Activated CD8-positive, alpha-beta memory T cell treated with anti-CD3 and anti-CD28 coated beads, Interleukin-2, amount 50 U/mL, for 48 hours (primary cell): ENCODE data around the gene IL12RB2.

ENCODE experiments used
- DNase-seq: peaks from one replicate; pipeline ENCODE4 v3.0.0-alpha.2; 2020

Gene IL12RB2

GRCh38 chr1:67313934-67314671 lies 6.4 kb downstream of the IL12RB2 start:
- no peak for DNase-seq

GRCh38 chr1:67314696-67315095 lies 7.0 kb downstream of the IL12RB2 start:
- DNase-seq: no peak

- DNase-seq: no peak
Observed at GRCh38 chr1:67316180-67316902, 8.7 kb downstream of the IL12RB2 start.

GRCh38 chr1:67316918-67317317 lies 9.2 kb downstream of the IL12RB2 start:
- DNase-seq: no peak

GRCh38 chr1:67317803-67318202 lies 10.1 kb downstream of the IL12RB2 start:
- no peak for DNase-seq

GRCh38 chr1:67322442-67322841 lies 14.8 kb downstream of the IL12RB2 start:
- no peak for DNase-seq

- no peak for DNase-seq
Observed at GRCh38 chr1:67323087-67323486, 15.4 kb downstream of the IL12RB2 start.

- no peak for DNase-seq
Observed at GRCh38 chr1:67324068-67324467, 16.4 kb downstream of the IL12RB2 start.

- no peak for DNase-seq
Observed at GRCh38 chr1:67327864-67328466, 20.3 kb downstream of the IL12RB2 start.

GRCh38 chr1:67332653-67333529 lies 25.2 kb downstream of the IL12RB2 start:
- DNase-seq: no peak

- no peak for DNase-seq
Observed at GRCh38 chr1:67333603-67334002, 25.9 kb downstream of the IL12RB2 start.

GRCh38 chr1:67335411-67335810 lies 27.7 kb downstream of the IL12RB2 start:
- DNase-seq: no peak

- no peak for DNase-seq
Observed at GRCh38 chr1:67336157-67336556, 28.5 kb downstream of the IL12RB2 start.

- DNase-seq: peak; percentile 65
Observed at GRCh38 chr1:67336783-67337182, 29.1 kb downstream of the IL12RB2 start.

- no peak for DNase-seq
Observed at GRCh38 chr1:67338642-67339041, 31.0 kb downstream of the IL12RB2 start.

- DNase-seq: no peak
Observed at GRCh38 chr1:67339623-67340343, 32.1 kb downstream of the IL12RB2 start.

GRCh38 chr1:67342076-67342890 lies 34.6 kb downstream of the IL12RB2 start:
- no peak for DNase-seq

- no peak for DNase-seq
Observed at GRCh38 chr1:67345556-67345955, 37.9 kb downstream of the IL12RB2 start.

- no peak for DNase-seq
Observed at GRCh38 chr1:67346982-67347381, 39.3 kb downstream of the IL12RB2 start.

GRCh38 chr1:67347688-67348472 lies 40.2 kb downstream of the IL12RB2 start:
- DNase-seq: no peak
